Gastrocnemius medialis (tissue), 4 donors: ENCODE data around the gene EHD4. TPM values are rescaled to one million over a fixed set of nuclear protein-coding genes. Genes with fewer than 3 reads are reported as not detected.

ENCODE experiments used
- ATAC-seq, 2 donors: fragments of 150-250 bp; one replicate each; pipeline ENCODE4 v1.9.1; 2016
- DNase-seq, 2 donors: peaks; one replicate each; pipeline ENCODE4 v3.0.0-alpha.2; 2019
- H3K27ac ChIP-seq, 4 donors: fragments of 200-600 bp; sonication (generic); 1 replicate in 1 of 4; 2 replicates in 3 of 4; pipeline ENCODE4 v1.5.1; 2016 to 2018; ENCODE audit warnings: mild to moderate bottlenecking in 2 of 4, moderate library complexity in 1 of 4
- H3K27me3 ChIP-seq, 3 donors: fragments of 200-600 bp; sonication (generic) in 2 of 3; 1 replicate in 1 of 3; 2 replicates in 2 of 3; pipeline versions ENCODE4 v1.5.1 to v1.6.0; 2016 to 2019; ENCODE audit warnings: mild to moderate bottlenecking in 1 of 3, moderate library complexity in 1 of 3
- H3K36me3 ChIP-seq, 2 donors: fragments of 200-600 bp; sonication (generic) in 1 of 2; one replicate each; pipeline ENCODE4 v1.5.1; 2017 to 2018
- H3K4me1 ChIP-seq, 2 donors: fragments of 200-600 bp; sonication (generic) in 1 of 2; one replicate each; pipeline ENCODE4 v1.5.1; 2016 to 2017; ENCODE audit warnings: mild to moderate bottlenecking in 2 of 2
- H3K4me3 ChIP-seq, 4 donors: fragments of 200-600 bp; sonication (generic) in 3 of 4; 1 replicate in 1 of 4; 2 replicates in 3 of 4; pipeline ENCODE4 v1.5.1; 2016 to 2019; ENCODE audit warnings: mild to moderate bottlenecking in 2 of 4
- H3K9me3 ChIP-seq, 3 donors: fragments of 200-600 bp; sonication (generic) in 2 of 3; 1 replicate in 1 of 3; 2 replicates in 2 of 3; pipeline ENCODE4 v1.5.1; 2016 to 2019
- POLR2A ChIP-seq, 2 donors: fragments of 450-650 bp; IDR thresholded peaks; one replicate each; pipeline ENCODE4 v1.6.1; 2017; ENCODE audit warnings: antibody characterized with exemption in 2 of 2, mild to moderate bottlenecking in 2 of 2, moderate library complexity in 2 of 2
- in situ Hi-C, 4 donors: fragments of 200-750 bp; cut with MboI; loops; one replicate each; pipeline versions ENCODE4 v1.15.0 to v1.8.0; 2017; ENCODE audit warnings: low sequenced_read_pairs in 4 of 4
- intact Hi-C: fragments of 100-400 bp; cut with DNase I; formaldehyde crosslinking; loops from one replicate; pipeline ENCODE4 v1.15.1; 2023; ENCODE audit warnings: low total_unique reads
- total RNA-seq, 4 donors: library from RNA; depleted of rRNA; stranded (reverse); fragments of >200 nt; gene quantifications; one replicate each; pipeline versions ENCODE4 v1.1.0 to v1.2.3, GENCODE V29; 2016
- TF ChIP-seq, protein P1 (sequence below), 5 experiments: fragments of 450-650 bp in 3 of 5; fragments of 200-600 bp in 2 of 5; sonication (generic) in 2 of 5; IDR thresholded peaks in 4 of 5; conservative IDR thresholded peaks in 1 of 5; 1 replicate in 4 of 5; 2 replicates in 1 of 5; pipeline ENCODE4 v1.5.1; 2016 to 2019; ENCODE audit warnings: antibody characterized with exemption in 5 of 5, mild to moderate bottlenecking in 3 of 5, moderate library complexity in 3 of 5

Gene EHD4
- total RNA-seq, 4 donors from 2014 or later, result 3.8 to 7.1 (median 4.3) TPM

DNA sequence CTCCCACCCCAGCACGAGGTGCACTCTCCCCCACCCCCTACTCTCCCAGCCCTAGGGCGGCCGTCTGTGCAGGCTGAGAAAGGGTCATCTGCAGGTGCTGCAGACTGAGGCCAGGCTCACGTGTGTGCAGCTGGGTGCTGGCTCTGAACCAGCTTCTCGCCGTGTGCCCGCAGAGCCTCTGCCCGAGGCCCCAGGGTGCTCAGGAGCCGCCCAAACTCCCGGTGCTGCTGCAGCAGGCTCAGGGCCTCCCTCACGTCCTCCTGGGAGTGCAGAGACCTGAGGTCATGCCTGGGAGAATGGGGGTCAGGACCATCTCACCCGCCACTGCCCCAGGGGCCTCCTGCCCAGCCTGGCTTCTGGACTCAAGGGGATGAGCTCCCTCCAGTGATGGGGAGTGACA, 95.7 kb downstream of the EHD4 start:
- H3K4me3 ChIP-seq, result no peak overlapping the region
- intact Hi-C loops (no loop called here), in situ Hi-C loops (no loop called here)
- ATAC-seq (no peak), DNase-seq (no peak)
- no peaks in the 10 kb centered on the region for H3K36me3 ChIP-seq
- H3K9me3 ChIP-seq, result no peaks in the 10 kb centered on the region
- H3K4me1 ChIP-seq, result peaks cover 2 to 3% of the 10 kb centered on the region in 2 donors
- H3K27ac ChIP-seq, result no peak overlapping the region
- TF ChIP-seq POLR2A (IDR thresholded peaks at IDR 0.05), result no peak
- TF ChIP-seq, protein P1, sequence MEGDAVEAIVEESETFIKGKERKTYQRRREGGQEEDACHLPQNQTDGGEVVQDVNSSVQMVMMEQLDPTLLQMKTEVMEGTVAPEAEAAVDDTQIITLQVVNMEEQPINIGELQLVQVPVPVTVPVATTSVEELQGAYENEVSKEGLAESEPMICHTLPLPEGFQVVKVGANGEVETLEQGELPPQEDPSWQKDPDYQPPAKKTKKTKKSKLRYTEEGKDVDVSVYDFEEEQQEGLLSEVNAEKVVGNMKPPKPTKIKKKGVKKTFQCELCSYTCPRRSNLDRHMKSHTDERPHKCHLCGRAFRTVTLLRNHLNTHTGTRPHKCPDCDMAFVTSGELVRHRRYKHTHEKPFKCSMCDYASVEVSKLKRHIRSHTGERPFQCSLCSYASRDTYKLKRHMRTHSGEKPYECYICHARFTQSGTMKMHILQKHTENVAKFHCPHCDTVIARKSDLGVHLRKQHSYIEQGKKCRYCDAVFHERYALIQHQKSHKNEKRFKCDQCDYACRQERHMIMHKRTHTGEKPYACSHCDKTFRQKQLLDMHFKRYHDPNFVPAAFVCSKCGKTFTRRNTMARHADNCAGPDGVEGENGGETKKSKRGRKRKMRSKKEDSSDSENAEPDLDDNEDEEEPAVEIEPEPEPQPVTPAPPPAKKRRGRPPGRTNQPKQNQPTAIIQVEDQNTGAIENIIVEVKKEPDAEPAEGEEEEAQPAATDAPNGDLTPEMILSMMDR (IDR thresholded peaks at IDR 0.05 in 4 of 5, conservative IDR thresholded peaks at IDR 0.05 in 1 of 5), result no peak
- no peaks in the 10 kb centered on the region for H3K27me3 ChIP-seq

DNA sequence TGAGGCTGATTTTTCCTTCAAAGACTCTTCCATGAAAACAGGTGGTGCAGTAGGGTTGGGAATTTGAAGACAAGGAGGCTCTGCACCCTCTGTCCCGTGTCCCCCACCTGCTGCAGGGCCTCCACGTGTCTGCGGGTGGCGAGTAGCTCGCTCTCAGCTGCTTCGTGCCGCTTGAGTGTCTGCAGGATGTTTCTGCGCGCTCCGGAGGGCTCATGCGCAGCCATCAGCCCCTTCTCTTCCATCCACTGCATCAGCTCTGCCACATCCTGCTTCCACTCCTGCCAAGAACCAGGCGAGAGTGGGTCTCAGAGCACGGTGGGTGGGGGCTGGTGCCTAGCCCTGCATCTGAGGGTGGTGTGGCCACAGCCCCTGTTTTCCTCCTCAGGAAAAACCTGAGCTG, 96.3 kb downstream of the EHD4 start:
- intact Hi-C loops, result no loop called here
- in situ Hi-C loops, result no loop called here
- no peak for ATAC-seq
- no peaks in the 10 kb centered on the region for H3K27me3 ChIP-seq
- H3K4me1 ChIP-seq, result peaks cover 0 to 3% of the 10 kb centered on the region in 2 donors
- no peak overlapping the region for H3K4me3 ChIP-seq
- no peak overlapping the region for H3K27ac ChIP-seq
- TF ChIP-seq, protein P1 (IDR thresholded peaks at IDR 0.05 in 4 of 5, conservative IDR thresholded peaks at IDR 0.05 in 1 of 5), result no peak
- no peaks in the 10 kb centered on the region for H3K9me3 ChIP-seq
- no peaks in the 10 kb centered on the region for H3K36me3 ChIP-seq
- DNase-seq, result no peak

DNA sequence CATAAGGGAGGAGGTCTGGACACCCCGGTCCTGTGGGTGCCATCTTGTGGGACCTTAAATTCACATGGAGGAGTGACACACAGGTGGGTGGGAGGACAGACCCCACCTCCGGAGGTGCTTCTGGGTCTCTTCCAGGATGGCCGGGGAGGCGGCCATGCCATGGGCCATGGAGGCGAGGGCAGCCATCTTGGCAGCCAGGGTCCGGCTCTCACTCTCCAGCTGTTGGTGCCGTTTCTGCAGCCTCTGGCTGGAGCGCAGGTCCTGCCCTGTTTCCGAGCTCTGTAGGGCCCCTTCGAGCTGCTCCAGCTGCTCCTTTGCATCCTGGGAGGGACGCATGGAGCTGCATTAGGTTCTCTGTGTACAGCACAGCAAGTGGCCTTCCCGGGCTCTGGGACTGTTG, 97.6 kb downstream of the EHD4 start:
- in situ Hi-C loops, result no loop called here
- no peaks in the 10 kb centered on the region for H3K27me3 ChIP-seq
- ATAC-seq, result no peak

DNA sequence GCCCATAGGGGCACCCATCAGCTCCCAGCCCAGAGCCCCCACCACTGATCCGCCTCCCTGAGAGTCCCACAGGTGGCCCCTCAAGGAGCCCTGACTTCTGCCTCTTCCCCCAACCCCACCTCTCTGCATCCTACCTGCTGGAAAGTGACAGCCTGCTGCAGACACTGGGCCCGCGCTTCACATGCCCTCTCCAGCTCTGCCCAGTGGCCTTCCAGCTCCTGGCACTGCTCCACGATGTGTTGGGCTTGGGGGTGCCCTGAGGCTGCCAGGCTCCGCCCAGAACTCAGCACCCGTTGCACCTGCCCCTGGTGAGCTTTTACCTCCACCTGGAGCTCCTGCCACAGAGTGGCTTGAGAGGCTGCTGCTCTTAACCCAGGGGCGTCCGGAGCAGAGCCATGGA, 98.6 kb downstream of the EHD4 start:
- Histone ChIP-seq H3K36me3 (no peaks in the 10 kb centered on the region), H3K4me1 (peaks cover 0 to 3% of the 10 kb centered on the region in 2 donors), H3K27me3 (no peaks in the 10 kb centered on the region), H3K4me3 (no peak overlapping the region), H3K27ac (no peak overlapping the region), H3K9me3 (no peaks in the 10 kb centered on the region)
- intact Hi-C loops, result no loop called here
- DNase-seq, result no peak
- TF ChIP-seq, protein P1 (IDR thresholded peaks at IDR 0.05 in 4 of 5, conservative IDR thresholded peaks at IDR 0.05 in 1 of 5), result no peak
- no peak for TF ChIP-seq POLR2A (IDR thresholded peaks at IDR 0.05)
- ATAC-seq, result no peak
- in situ Hi-C loops, result no loop called here

More for the DNA sequence above, 97.6 kb downstream of the EHD4 start:
- intact Hi-C loops, result no loop called here
- Histone ChIP-seq H3K4me3 (no peak overlapping the region), H3K36me3 (no peaks in the 10 kb centered on the region), H3K4me1 (peaks cover 0 to 3% of the 10 kb centered on the region in 2 donors), H3K9me3 (no peaks in the 10 kb centered on the region), H3K27ac (no peak overlapping the region)
- DNase-seq, result no peak
- TF ChIP-seq, protein P1 (IDR thresholded peaks at IDR 0.05 in 4 of 5, conservative IDR thresholded peaks at IDR 0.05 in 1 of 5), result no peak
- no peak for TF ChIP-seq POLR2A (IDR thresholded peaks at IDR 0.05)

DNA sequence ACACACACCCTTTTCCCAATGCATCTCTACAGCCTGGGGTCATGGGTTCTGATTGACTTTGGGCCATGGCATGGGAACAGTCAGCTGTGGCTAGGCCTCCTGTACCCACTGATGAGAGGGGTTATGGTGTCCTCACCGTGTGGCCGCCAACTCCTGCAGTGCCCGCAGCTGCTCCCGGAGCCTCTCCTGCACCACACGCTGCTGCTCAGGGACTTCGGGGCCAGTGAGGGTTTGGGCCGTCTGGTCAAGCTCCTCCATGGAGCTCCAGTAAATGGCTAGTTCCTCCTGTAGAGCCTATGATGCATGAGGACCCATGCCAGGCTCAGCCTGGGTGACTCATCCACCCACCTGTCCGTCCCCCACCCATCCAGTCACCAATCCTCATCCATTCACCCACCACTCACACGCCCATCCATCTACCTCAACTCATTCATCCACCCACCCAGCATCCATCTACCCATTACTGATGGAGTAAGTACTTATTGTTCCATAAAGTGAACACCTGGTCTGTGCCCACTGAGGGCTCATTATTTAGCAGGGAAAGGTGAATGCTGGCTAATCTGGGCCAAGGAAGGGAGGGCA, 100.1 kb downstream of the EHD4 start:
- intact Hi-C loops, result no loop called here
- Histone ChIP-seq H3K9me3 (no peaks in the 10 kb centered on the region), H3K27me3 (no peaks in the 10 kb centered on the region), H3K27ac (no peak overlapping the region), H3K4me1 (no peaks in the 10 kb centered on the region), H3K36me3 (no peaks in the 10 kb centered on the region), H3K4me3 (no peak overlapping the region)
- DNase-seq (no peak), ATAC-seq (no peak)
- TF ChIP-seq POLR2A (IDR thresholded peaks at IDR 0.05), result no peak
- TF ChIP-seq, protein P1 (IDR thresholded peaks at IDR 0.05 in 4 of 5, conservative IDR thresholded peaks at IDR 0.05 in 1 of 5), result no peak
- in situ Hi-C loops, result no loop called here
